Endometrium (tissue), 2 donors: ENCODE results near the gene FZD1.

Experiments used
- FAIRE-seq: peaks from 2 replicates; lab custom pipeline; 2012; peaks lifted over from hg19 to GRCh38; lab: Jason Lieb, UNC
- donor health status: control.
- donor health status: control.

Gene FZD1

DNA sequence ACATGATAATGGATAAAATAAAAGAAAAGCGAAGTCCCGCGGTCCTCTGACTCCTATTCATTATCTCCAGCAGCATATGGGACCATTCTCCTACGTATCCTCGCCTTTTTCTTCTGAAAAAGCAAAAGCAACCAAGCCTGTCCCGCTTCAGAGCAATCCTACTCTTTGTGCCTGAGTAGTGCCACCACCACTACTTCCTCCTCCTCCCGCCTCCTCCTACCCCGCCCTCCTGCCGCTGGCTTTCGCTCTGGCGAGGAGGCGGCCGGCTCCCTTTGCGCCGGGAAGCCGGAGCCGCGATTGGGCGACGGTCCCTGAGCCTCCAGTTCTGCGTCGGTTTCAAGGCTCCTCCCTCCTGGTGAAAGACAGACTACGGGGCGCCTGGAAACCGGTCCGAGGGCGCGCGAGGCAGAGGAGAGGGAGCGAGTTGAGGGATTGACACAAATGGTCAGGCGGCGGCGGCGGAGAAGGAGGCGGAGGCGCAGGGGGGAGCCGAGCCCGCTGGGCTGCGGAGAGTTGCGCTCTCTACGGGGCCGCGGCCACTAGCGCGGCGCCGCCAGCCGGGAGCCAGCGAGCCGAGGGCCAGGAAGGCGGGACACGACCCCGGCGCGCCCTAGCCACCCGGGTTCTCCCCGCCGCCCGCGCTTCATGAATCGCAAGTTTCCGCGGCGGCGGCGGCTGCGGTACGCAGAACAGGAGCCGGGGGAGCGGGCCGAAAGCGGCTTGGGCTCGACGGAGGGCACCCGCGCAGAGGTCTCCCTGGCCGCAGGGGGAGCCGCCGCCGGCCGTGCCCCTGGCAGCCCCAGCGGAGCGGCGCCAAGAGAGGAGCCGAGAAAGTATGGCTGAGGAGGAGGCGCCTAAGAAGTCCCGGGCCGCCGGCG lies at the start of gene FZD1:
Gene FZD1 (plus strand): TSS at position 388 of the 878 bp plus-strand sequence. CDS start 448 bp downstream, at position 836.
- peak; percentile 98 for FAIRE-seq

DNA sequence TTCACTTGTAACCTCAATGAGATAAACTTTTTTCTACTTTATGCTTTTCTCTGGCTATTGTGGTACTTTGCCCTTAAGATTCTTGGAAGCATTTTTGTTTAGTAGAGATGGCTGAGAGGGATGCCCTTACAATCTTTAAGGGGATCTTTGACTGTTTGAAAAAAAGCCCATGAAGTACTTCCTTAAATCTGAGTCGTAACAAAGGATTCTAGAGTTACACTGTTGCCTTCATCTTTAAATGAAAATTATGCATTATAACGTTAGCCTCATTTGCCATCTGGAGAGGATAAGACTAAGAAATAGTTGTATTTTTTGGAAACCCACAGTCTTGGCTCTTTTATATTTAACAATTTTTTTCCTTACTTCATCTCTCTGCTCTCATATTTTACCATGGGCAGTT lies 37.8 kb upstream of the FZD1 start:
- FAIRE-seq, result no peak

DNA sequence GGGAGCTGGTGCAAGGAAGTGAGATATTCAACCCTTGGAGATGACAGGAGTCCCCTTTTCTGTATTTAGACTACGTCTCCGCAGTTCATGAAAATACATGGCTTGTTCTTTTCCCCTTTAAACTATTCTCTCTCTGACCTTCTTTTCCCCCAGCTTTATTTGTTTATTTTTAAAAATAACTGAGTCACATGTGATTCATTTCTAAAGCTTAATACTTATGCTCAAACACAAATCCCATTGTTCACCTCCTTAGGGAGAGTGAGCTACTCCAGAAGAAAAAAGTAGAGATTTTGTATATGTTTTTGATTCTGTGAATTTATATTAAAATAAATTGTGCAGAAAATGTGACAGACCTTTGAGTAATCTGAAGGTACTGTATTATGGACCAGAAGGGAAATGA lies 35.9 kb upstream of the FZD1 start:
- no peak for FAIRE-seq

DNA sequence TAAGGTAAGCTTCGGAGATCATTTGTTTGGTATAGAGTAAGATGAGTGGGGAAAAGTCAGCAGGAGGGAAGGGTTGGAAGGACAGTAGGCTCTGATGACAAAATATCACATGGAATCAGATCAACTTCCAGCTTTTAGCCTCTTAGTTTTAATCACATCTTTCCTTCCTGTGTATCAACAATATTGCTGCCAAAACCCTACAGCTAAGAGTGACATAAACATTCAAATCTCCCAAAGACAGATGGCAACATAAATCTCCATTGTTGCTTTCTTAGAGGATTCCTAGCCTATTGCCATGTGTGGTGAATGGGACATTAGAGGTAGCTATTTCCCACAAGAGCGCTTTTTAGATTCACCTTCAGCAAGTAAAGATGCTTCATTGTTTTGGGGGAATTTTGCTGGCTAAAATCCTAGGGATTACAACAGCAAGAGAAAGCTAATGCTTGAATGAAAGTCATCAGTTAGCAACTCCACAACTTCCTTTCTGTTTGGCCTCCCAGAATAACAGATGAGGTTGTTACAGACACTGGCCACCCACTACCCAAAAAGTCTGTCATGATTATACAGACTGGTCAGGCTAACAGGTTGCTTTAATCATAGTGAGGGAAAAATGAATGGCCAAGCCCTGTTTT lies 35.2 kb upstream of the FZD1 start:
- FAIRE-seq, result no peak

DNA sequence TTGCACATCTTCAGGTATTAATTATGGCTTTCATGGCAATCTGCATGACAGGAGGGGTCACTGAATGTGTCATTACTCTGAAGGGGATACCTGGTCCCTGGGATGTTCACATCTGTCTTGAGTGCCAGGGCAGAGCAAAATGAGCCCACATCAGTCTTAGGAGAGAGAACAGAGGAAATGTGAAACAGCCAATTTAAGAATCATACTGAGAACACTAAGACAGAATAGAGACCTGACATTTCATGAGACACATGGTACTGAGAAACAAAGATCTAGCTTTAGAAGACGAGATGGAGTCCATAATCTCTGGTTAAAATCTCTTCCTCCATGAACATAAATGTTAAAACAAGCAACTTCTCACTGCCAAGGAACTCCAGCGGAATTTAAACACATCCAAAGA lies 34.1 kb upstream of the FZD1 start:
- FAIRE-seq, result no peak

DNA sequence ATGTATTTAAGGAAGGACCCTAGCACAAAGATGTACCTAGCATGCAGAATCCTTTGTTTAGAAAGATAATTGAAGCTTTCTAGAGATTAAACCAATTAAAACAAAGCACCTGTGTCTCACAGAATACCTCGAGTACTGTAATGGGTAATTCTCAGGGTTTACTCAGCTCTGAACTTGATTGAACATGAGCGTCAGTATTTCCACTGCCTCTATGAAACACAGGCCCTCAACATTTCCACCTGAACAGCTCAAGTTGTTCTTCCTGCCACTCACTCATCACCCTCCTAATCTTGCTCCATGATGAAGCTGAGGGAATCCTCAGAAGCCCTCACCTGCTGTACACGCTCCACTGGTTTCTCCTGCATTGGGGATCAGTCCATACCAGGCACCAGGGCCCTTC lies 33.7 kb upstream of the FZD1 start:
- no peak for FAIRE-seq

DNA sequence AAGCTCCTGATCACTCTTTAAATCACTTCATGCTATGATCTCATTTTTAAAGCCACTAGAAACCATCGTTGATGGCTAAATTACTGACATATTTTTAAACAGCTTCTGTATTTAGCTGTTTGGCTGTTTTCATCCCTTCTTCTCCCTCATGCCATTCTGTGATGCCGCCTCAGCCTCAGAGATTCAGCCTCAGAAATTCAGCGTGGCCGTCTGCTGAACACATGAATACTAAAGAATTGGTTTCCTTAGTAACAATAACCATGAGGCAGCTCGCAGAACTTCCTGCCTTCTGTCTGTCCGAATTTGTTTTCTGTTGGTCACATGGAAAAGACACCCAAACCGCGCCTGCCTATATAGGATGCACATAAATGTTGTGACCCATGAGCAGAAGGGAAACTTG lies 31.0 kb upstream of the FZD1 start:
- no peak for FAIRE-seq

DNA sequence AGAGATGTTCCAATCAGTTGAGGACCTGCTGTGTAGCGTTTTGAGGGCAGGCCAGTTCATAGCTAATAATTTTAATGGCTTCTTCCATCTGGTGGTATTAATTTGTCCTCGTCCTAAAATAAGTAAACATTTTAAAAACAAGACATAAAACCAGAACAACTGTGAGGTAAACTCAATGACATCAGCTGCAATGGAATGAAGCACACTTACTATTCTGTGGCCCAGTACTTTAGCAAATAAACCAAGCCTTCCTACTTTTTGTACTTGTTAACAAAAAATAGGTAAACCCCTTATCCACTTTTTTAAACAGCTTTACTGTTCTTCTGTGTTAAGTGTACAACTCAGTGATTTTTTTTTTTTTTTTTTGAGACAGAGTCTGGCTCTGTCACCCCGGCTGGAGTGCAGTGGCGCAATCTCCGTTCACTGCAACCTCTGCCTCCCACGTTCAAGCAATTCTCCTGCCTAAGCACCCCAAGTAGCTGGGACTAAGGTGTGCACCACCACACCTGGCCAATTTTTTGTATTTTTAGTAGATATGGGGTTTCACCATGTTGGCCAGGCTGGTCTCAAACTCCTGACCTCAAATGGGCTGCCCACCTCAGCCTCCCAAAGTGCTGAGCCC lies 28.9 kb upstream of the FZD1 start:
- no peak for FAIRE-seq

DNA sequence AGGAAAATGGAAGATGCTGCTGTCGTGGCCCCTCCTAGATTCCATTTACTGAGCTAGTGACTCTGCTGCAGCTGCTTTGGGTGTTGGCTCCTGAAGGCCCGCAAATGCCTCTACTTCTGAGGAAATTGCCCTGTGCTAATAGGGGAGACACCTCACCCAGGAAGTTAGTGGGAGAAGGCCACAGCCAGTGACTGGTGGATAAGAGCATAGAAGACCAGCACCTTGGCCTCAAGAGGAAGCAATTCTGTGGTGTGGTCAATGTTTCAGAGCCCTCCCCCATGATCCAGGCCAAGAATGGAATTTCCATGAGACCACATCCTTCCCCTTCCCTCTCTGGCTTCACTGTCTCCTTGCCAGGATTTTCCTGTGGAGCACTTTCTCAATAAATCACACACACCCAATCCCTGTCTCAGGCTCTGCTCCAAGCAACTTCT lies 25.0 kb upstream of the FZD1 start:
- no peak for FAIRE-seq

DNA sequence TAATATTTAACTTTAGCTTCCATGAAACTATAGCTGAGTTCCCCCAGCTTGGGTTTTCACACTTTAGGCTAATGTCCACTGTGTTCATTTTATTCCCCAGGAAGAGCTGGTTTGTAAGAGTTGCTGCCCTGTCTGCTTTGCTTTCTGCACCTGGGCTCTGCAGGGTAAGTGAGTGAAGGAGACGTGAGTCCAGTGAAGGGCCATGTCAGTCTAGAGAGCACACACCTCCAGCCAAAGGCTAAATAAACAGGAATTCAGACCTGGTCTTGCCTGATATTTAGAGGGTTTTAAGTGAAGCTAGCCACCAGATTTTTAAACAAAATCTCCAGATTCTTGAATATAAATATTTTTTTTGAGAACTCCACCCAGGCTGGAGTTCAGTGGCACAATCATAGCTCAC lies 24.5 kb upstream of the FZD1 start:
- no peak for FAIRE-seq

DNA sequence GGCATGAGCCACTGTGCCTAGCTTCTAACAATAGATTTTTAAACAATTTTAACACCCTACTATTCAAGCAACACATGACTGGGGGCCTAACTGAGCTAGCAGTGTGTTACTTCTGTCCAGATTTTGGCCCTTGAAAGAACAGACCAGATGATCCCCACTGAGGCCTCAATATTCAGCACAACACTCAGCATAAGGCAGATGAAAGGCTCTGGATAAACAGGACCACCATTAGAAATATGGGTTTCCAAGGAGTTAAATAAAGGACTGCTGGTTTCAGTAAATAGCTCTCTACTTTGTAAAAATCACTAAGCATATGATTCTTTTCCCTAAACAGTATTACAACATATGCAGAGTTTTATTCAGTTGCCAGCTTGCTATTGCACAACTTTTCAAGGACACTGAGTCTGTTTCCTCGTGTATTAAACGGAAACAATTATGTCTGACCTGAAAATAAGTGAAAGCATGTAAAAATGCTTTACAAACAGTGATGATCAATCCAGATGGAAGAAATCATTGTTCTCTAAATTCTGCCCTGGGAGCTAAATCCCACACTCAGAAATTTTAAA lies 23.8 kb upstream of the FZD1 start:
- FAIRE-seq, result peak; percentile 78

DNA sequence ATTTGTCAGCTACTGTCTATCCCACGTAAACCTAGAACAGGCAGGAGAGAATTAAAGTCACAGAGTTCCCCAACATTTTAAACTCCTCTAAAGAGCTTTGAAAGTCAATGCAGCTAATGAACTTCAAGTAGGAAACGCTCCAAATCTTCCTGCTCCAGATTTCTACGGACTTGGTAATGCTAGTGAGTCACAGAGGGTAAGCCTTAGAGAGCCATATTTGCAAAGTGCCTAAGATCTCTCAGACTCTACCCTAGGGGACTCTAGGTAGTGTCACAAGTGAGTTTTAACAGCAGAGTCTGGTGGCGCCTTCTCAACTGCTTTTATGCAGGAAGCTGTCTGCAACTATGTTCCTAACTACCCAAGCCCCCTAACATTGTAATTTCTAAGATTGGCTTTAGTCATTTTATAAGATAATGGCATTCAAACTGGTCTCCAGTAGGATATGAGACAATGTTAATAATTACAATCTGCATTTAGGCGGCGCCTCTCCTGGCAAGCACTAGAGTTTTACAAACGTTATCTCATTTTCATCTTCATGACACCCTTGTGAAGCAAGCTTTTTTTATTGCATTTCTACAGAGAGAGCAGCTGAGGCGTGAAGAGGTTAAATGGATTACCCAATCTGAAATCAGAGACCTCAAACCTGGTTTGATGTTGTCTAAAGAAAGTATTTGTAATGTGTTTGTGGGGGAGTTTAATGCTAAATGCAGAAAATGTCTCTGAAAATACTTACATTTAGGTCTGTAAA lies 22.0 kb upstream of the FZD1 start:
- no peak for FAIRE-seq

DNA sequence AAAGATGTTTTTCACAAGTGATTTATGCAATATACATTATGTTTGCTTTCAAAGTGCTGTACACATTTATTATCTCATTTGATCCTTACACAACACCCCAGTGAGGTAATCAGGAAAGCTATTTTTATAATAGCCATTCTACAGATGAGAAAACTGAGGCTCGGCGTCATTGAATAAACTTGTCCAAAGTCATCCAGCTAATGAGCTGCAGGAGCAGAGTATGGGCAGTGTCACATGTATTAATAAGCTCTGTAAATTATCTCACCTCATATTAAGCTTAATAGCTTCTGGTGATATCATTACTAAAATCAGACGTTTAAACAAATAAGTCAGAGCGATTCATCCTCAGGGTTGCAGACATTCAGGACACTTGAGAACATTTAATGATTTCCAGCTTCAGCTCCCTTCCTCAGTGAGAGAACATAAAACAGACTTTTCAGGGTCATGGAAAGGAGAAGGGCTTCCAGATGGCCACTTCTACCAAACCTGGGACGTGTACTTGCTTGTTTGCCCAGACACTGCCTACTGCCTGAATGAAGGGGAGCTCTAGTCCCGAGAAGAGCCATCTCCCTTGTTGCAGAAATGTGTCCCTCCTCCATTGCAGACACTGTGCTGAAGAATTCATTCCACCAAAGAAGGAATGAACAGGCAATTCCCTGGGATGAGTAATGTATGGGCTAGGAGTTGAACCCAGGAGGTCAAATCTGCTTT lies 20.5 kb upstream of the FZD1 start:
- no peak for FAIRE-seq

DNA sequence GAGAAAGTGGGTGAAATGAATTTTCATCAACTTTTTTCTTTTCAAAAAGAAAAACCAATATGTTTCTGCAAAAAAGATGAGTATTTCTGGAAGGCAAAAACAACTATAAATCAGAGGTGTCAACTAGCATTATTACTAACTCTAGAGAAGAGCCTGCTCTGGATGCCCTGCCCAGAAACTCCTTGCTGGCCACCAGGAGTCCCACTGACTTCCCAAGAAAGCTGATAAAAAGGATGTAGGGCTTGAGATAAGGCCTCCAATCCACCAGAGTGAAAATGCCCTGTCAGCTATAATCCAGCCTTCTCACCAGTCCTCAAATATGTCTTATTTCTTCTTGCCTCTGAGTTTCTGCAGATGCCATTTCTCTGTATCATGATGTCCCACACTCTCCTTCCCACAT lies 16.7 kb upstream of the FZD1 start:
- no peak for FAIRE-seq

DNA sequence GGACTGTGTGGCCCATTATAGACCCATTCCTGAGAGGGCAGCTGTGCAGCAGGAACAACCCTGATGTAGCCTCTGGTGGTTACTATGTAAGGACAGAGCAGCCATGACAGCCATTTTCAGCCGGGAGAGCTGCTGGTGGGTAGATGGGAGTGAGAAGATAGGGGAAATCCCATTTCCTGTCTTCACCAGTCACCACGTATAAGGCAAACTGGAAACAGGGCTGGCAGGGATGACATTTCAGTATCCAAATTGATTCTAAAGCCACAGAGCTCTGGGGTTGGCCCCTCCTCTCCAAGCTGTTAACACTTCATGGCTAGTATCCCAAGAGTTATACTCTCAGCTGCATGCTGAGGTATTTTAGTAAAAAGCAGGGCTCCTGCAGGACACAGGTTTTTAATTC lies 15.2 kb upstream of the FZD1 start:
- no peak for FAIRE-seq

DNA sequence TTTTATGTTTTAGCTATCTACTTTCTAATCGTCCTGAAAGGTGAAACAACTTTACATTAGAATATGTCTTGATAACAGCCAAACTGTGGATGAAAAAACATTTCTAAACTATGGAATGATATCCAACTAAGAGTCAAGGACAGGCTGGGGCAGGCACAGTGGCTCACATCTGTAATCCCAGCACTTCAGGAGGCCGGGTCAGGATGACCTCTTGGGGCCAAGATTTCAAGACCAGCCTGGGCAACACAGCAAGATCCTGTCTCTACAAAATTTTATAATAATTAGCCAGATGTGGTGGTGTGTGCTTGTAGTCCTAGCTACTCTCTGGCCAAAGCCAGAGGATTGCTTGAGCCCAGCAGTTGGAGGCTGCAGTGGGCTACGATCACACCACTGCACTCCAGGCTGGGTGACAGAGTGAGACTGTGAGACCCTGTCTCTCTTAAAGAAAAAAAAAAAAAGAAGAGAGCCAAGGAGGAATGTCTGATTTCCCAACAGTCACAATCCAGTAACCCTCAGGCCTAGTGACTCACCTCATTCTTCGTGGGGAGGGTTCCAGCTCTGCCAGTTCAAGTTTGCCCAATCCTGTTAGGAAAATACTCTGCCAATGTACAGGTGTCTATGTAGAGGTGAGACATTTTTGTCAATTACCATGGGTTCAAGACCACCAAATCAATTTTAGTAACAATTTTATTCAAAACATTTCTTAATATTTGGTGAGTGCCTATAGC lies 14.6 kb upstream of the FZD1 start:
- no peak for FAIRE-seq

DNA sequence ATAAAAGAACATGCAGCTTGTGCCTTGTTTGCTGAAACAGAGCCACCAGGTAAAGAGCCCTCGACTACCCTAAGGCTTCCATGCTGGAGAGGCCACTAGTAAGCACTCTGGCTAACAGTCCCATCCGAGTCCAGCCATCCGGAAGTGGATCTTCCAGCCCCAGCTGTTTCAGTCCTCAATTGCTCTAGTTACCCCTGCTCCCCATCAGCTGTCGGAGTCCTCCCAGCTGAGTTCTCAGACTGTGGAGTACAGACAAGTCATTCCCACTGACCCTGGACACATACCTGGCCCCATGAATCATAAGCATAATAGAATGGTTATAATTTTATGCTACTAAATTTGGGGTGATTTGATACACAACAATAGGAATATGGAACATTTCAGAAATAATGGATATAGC lies 13.5 kb upstream of the FZD1 start:
- no peak for FAIRE-seq

DNA sequence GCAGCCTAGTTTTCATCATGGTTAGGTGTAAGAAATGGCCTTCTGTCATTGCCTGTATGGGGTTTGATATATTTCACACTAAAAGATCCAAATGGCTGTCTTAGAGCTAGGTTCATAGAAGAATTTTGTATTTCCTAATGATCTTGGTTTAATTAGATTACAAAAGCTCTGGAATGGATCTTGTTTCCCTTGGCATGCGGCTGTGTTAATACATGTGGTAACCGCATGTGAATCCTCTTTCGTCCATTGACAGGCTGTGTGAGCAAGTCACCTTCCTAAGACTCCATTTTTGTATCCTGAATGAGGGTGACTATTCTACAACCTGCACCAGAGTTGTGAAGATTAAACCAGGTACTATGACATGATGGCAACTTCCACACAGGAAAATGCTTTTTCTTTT lies 12.4 kb upstream of the FZD1 start:
- no peak for FAIRE-seq

DNA sequence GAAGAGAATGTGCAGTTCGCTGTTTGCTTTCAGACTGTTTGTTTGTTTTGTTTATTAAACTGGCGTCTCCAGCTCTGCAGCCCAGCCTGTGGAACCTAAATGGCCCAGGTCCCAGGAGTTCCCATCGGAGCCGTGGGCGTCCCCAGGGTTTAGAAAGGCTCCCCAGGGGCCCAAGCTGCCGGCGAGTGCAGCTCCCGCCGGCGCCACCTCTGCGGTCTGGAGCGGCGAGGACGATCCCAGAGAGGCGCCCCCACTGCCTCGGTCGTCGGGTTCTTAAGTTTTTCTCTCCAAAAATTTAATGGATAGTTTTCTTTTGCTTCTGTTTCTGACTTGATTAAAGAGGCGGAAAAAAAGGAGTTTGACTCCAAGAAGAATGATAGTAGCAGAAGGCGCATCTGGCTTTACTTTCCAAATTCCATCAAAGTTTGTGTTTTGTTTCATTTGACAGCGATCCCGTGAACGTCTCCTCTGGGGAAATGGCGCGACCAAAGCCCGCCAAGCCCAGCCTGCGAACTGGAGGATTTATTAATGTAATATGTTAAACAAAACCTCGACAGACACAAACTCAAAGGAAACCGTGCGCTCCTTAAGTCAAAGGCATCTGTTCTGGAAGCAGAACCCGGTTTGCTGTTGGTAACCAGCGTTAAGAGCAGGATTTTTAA lies 718 bp upstream of the FZD1 start:
- FAIRE-seq, result peak; percentile 12

DNA sequence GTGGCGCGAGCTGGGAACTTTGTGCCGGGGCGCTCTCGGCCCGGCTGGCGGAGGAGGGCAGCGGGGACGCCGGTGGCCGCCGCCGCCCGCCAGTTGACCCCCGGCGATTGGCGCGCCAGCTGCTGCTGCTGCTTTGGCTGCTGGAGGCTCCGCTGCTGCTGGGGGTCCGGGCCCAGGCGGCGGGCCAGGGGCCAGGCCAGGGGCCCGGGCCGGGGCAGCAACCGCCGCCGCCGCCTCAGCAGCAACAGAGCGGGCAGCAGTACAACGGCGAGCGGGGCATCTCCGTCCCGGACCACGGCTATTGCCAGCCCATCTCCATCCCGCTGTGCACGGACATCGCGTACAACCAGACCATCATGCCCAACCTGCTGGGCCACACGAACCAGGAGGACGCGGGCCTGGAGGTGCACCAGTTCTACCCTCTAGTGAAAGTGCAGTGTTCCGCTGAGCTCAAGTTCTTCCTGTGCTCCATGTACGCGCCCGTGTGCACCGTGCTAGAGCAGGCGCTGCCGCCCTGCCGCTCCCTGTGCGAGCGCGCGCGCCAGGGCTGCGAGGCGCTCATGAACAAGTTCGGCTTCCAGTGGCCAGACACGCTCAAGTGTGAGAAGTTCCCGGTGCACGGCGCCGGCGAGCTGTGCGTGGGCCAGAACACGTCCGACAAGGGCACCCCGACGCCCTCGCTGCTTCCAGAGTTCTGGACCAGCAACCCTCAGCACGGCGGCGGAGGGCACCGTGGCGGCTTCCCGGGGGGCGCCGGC lies 870 bp downstream of the FZD1 start:
- no peak for FAIRE-seq
